ENCODE measurements around the gene ST6GALNAC2. TPM values are rescaled to one million over a fixed set of nuclear protein-coding genes. Genes with fewer than 3 reads are reported as not detected.
"Not testable (repeated sequence)": the region's sequence is repeated elsewhere in the genome, so short reads cannot be mapped to it uniquely, and the experiment has no call there.

ST6GALNAC2 gene
- total and polyA plus RNA-seq, 2 experiments from 2014 or later = 0.31 TPM; not detected in 1

- TF ChIP-seq ZNF462 (CRISPR knock-in tag; IDR thresholded peaks at IDR 0.05) (no peak), ZNF331 (CRISPR knock-in tag; IDR thresholded peaks at IDR 0.05; ENCODE audit: low read depth) (no peak), ETS1 (IDR thresholded peaks at IDR 0.05) (no peak), NANOG (IDR thresholded peaks at IDR 0.05; ENCODE audit: borderline replicate concordance) (no peak), EZH2phosphoT487 (IDR thresholded peaks at IDR 0.05; ENCODE audit: unreplicated experiment) (no peak)
These were observed 50.6 kb downstream of the ST6GALNAC2 start (continued) for GRCh38 chr17:76534831-76535732.

- not testable (repeated sequence) for H3K27ac Mint-ChIP-seq; H3K4me1 ChIP-seq (ENCODE audit: insufficient read depth); H3K36me3 ChIP-seq (ENCODE audit: insufficient read depth); H4K20me1 ChIP-seq (replicated peaks; ENCODE audit: insufficient read depth); H3F3A ChIP-seq (replicated peaks; ENCODE audit: low read depth); H3K36me3 Mint-ChIP-seq (ENCODE audit: low read depth); H3K9me3 Mint-ChIP-seq; H3K4me3 ChIP-seq; ATAC-seq; H2AFZ ChIP-seq; DNase-seq (ENCODE audit: low spot score); H3K9me2 ChIP-seq (ENCODE audit: insufficient read depth); H3K4me2 ChIP-seq; H3K27ac ChIP-seq (ENCODE audit: low read depth); H3K79me2 ChIP-seq (replicated peaks; ENCODE audit: insufficient read depth); H3K4me3 Mint-ChIP-seq
- peaks cover 35% of the 10 kb centered on the region for H3K27me3 ChIP-seq (ENCODE audit: insufficient read depth)
- Mint-ChIP-seq H3K27me3 (ENCODE audit: insufficient read depth, low read depth, poor library complexity) (peaks cover 30% of the 10 kb centered on the region), H3K4me1 (peaks cover 24% of the 10 kb centered on the region)
These were observed 51.9 kb downstream of the ST6GALNAC2 start for GRCh38 chr17:76533640-76534359.

Measured in GM23338 (cell line).